ENCODE results near the gene GRID2.

DNA sequence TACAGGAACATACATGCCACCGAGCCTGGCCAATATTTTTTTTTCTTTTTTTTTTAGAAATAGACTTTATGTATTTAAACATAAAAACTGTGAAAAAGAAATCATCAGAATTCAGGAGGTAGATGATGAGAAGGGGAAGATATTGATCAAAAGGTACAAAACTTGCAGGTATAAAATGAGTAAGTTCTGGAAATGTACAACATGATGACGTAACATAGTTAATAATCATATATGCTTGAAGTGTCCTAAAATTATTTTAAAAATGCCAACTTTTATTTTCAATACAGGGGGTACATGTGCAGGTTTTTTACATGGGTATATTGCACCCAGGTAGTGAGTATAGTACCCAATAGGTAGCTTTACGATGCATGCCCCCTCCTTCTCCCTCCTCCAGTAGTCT, 337.6 kb downstream of the GRID2 start:
- TF ChIP-seq, protein P1, sequence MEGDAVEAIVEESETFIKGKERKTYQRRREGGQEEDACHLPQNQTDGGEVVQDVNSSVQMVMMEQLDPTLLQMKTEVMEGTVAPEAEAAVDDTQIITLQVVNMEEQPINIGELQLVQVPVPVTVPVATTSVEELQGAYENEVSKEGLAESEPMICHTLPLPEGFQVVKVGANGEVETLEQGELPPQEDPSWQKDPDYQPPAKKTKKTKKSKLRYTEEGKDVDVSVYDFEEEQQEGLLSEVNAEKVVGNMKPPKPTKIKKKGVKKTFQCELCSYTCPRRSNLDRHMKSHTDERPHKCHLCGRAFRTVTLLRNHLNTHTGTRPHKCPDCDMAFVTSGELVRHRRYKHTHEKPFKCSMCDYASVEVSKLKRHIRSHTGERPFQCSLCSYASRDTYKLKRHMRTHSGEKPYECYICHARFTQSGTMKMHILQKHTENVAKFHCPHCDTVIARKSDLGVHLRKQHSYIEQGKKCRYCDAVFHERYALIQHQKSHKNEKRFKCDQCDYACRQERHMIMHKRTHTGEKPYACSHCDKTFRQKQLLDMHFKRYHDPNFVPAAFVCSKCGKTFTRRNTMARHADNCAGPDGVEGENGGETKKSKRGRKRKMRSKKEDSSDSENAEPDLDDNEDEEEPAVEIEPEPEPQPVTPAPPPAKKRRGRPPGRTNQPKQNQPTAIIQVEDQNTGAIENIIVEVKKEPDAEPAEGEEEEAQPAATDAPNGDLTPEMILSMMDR (IDR thresholded peaks at IDR 0.05) = no peak
- TF ChIP-seq POLR2A (IDR thresholded peaks at IDR 0.05) = no peak

Measured in thyroid gland (tissue), 4 donors.